Measurements from ENCODE around the gene PP2D1.

DNA sequence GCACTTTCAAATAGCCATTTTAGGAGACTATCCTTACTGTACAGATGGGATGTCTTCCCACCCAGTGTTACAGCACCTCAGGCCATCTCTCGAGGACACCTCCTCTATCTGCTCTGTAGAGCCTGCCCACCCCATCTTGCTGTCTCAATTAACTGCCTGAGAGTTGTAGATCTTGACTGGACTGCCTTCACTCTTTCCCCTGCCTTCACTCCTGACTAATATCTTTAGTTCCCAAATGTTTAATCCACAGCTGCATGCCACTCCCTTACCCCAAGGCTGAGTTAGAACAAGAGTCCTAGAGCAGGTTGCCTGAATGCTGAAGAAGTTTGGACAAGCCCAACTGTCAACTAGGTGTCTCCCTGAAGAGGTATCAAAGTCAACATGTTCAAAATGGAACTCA lies 1.3 kb upstream of the PP2D1 start:
- TF ChIP-seq, protein P1, sequence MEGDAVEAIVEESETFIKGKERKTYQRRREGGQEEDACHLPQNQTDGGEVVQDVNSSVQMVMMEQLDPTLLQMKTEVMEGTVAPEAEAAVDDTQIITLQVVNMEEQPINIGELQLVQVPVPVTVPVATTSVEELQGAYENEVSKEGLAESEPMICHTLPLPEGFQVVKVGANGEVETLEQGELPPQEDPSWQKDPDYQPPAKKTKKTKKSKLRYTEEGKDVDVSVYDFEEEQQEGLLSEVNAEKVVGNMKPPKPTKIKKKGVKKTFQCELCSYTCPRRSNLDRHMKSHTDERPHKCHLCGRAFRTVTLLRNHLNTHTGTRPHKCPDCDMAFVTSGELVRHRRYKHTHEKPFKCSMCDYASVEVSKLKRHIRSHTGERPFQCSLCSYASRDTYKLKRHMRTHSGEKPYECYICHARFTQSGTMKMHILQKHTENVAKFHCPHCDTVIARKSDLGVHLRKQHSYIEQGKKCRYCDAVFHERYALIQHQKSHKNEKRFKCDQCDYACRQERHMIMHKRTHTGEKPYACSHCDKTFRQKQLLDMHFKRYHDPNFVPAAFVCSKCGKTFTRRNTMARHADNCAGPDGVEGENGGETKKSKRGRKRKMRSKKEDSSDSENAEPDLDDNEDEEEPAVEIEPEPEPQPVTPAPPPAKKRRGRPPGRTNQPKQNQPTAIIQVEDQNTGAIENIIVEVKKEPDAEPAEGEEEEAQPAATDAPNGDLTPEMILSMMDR (IDR thresholded peaks at IDR 0.05) = no peak
- TF ChIP-seq ZFX (IDR thresholded peaks at IDR 0.05; ENCODE audit: borderline replicate concordance) = no peak
